ENCODE measurements around the gene SH3RF3. TPM values are rescaled to one million over a fixed set of nuclear protein-coding genes. Genes with fewer than 3 reads are reported as not detected.

The SH3RF3 gene
- polyA plus RNA-seq, 12 donors, result 3.3 to 7.5 (median 4.7) TPM; not detected in 1

GRCh38 chr2:109350526-109350925, 221.5 kb downstream of the SH3RF3 start:
- no peak for DNase-seq

GRCh38 chr2:109351164-109351756, 222.3 kb downstream of the SH3RF3 start:
- DNase-seq, result no peak

GRCh38 chr2:109352056-109352897, 223.3 kb downstream of the SH3RF3 start:
- DNase-seq, result no peak

- DNase-seq, result no peak
These were observed 224.1 kb downstream of the SH3RF3 start for GRCh38 chr2:109352898-109353689.

GRCh38 chr2:109353806-109354745, 225.1 kb downstream of the SH3RF3 start:
- no peak for DNase-seq

GRCh38 chr2:109355192-109355843, 226.3 kb downstream of the SH3RF3 start:
- DNase-seq, result no peak

GRCh38 chr2:109356324-109357035, 227.5 kb downstream of the SH3RF3 start:
- DNase-seq, result no peak

- DNase-seq, result no peak
These were observed 235.2 kb downstream of the SH3RF3 start for GRCh38 chr2:109364217-109364616.

- no peak for DNase-seq
These were observed 236.1 kb downstream of the SH3RF3 start for GRCh38 chr2:109365131-109365530.

- DNase-seq, result no peak
These were observed 238.7 kb downstream of the SH3RF3 start for GRCh38 chr2:109367683-109368082.

GRCh38 chr2:109368798-109369197, 239.8 kb downstream of the SH3RF3 start:
- no peak for DNase-seq

GRCh38 chr2:109369671-109370191, 240.7 kb downstream of the SH3RF3 start:
- no peak for DNase-seq

- no peak for DNase-seq
These were observed 241.5 kb downstream of the SH3RF3 start for GRCh38 chr2:109370399-109371035.

- DNase-seq, result no peak
These were observed 242.6 kb downstream of the SH3RF3 start for GRCh38 chr2:109371481-109372170.

- DNase-seq, result no peak
These were observed 243.2 kb downstream of the SH3RF3 start for GRCh38 chr2:109372171-109372568.

- no peak for DNase-seq
These were observed 243.6 kb downstream of the SH3RF3 start for GRCh38 chr2:109372614-109373013.

- no peak for DNase-seq
These were observed 245.0 kb downstream of the SH3RF3 start for GRCh38 chr2:109373791-109374547.

GRCh38 chr2:109374548-109375130, 245.6 kb downstream of the SH3RF3 start:
- DNase-seq, result no peak

Measured in muscle of arm (tissue), 12 donors.